ENCODE measurements around the gene ADCY5.

The ADCY5 gene

GRCh38 chr3:123404391-123404790 lies 44.5 kb downstream of the ADCY5 start:
- DNase-seq, result no peak

GRCh38 chr3:123401836-123402530 lies 46.9 kb downstream of the ADCY5 start:
- DNase-seq, result no peak

GRCh38 chr3:123400169-123400568 lies 48.7 kb downstream of the ADCY5 start:
- no peak for DNase-seq

GRCh38 chr3:123399653-123400052 lies 49.2 kb downstream of the ADCY5 start:
- no peak for DNase-seq

GRCh38 chr3:123397921-123398785 lies 50.7 kb downstream of the ADCY5 start:
- DNase-seq, result no peak

- no peak for DNase-seq
These were observed 51.8 kb downstream of the ADCY5 start for GRCh38 chr3:123397050-123397590.

GRCh38 chr3:123396171-123397049 lies 52.5 kb downstream of the ADCY5 start:
- DNase-seq, result no peak

GRCh38 chr3:123395235-123395634 lies 53.7 kb downstream of the ADCY5 start:
- DNase-seq, result no peak

- no peak for DNase-seq
These were observed 54.4 kb downstream of the ADCY5 start for GRCh38 chr3:123394391-123395020.

GRCh38 chr3:123392871-123393620 lies 55.8 kb downstream of the ADCY5 start:
- DNase-seq, result no peak

- no peak for DNase-seq
These were observed 56.5 kb downstream of the ADCY5 start for GRCh38 chr3:123392368-123392767.

GRCh38 chr3:123390865-123391600 lies 57.9 kb downstream of the ADCY5 start:
- DNase-seq, result no peak

GRCh38 chr3:123389628-123389918 lies 59.3 kb downstream of the ADCY5 start:
- DNase-seq, result no peak

GRCh38 chr3:123388811-123389627 lies 59.9 kb downstream of the ADCY5 start:
- DNase-seq, result no peak

- DNase-seq, result no peak
These were observed 60.8 kb downstream of the ADCY5 start for GRCh38 chr3:123388042-123388441.

GRCh38 chr3:123387532-123387931 lies 61.4 kb downstream of the ADCY5 start:
- no peak for DNase-seq

- no peak for DNase-seq
These were observed 62.3 kb downstream of the ADCY5 start for GRCh38 chr3:123386477-123387040.

GRCh38 chr3:123385981-123386380 lies 62.9 kb downstream of the ADCY5 start:
- no peak for DNase-seq

- DNase-seq, result no peak
These were observed 63.4 kb downstream of the ADCY5 start for GRCh38 chr3:123385499-123385898.

GRCh38 chr3:123385001-123385401 lies 63.9 kb downstream of the ADCY5 start:
- DNase-seq, result no peak
